Ishikawa (cell line): ENCODE measurements around the gene PIH1D2.

ENCODE experiments used
- CEBPB ChIP-seq: IDR thresholded peaks from 2 replicates; pipeline ENCODE4 v1.6.1; 2012
- CREB1 ChIP-seq: IDR thresholded peaks from 2 replicates; pipeline ENCODE4 v1.6.1; 2012; ENCODE audit warnings: low read depth
- EGR1 ChIP-seq: IDR thresholded peaks from 2 replicates; pipeline ENCODE4 v1.6.1; 2012
- EP300 ChIP-seq: IDR thresholded peaks from 2 replicates; pipeline ENCODE4 v1.6.1; 2012; ENCODE audit warnings: borderline replicate concordance
- FOXM1 ChIP-seq: IDR thresholded peaks from 2 replicates; pipeline ENCODE4 v1.6.1; 2012; ENCODE audit warnings: low read depth, borderline replicate concordance
- NFIC ChIP-seq: IDR thresholded peaks from 2 replicates; pipeline ENCODE4 v1.6.1; 2012
- RAD21 ChIP-seq: IDR thresholded peaks from 2 replicates; pipeline ENCODE4 v1.6.1; 2012; ENCODE audit warnings: low read depth
- TAF1 ChIP-seq: IDR thresholded peaks from 2 replicates; pipeline ENCODE4 v1.6.1; 2012; ENCODE audit warnings: low read depth, mild to moderate bottlenecking
- TCF12 ChIP-seq: IDR thresholded peaks from 2 replicates; pipeline ENCODE4 v1.6.1; 2012; ENCODE audit warnings: low read depth
- TEAD4 ChIP-seq: IDR thresholded peaks from 2 replicates; pipeline ENCODE4 v1.6.1; 2012
- YY1 ChIP-seq: IDR thresholded peaks from 2 replicates; pipeline ENCODE4 v1.6.1; 2012; ENCODE audit warnings: low read depth
- ZBTB7A ChIP-seq: IDR thresholded peaks from 2 replicates; pipeline ENCODE4 v1.6.1; 2012; ENCODE audit warnings: low read depth
- TF ChIP-seq, protein P1 (sequence below): IDR thresholded peaks from 2 replicates; pipeline ENCODE4 v1.6.1; 2012
- TF ChIP-seq, protein P2 (sequence below): IDR thresholded peaks from 2 replicates; pipeline ENCODE4 v1.6.1; 2012
- TF ChIP-seq, protein P3 (sequence below): IDR thresholded peaks from 2 replicates; pipeline ENCODE4 v1.6.1; 2012; ENCODE audit warnings: low read depth, mild to moderate bottlenecking

Gene PIH1D2

DNA sequence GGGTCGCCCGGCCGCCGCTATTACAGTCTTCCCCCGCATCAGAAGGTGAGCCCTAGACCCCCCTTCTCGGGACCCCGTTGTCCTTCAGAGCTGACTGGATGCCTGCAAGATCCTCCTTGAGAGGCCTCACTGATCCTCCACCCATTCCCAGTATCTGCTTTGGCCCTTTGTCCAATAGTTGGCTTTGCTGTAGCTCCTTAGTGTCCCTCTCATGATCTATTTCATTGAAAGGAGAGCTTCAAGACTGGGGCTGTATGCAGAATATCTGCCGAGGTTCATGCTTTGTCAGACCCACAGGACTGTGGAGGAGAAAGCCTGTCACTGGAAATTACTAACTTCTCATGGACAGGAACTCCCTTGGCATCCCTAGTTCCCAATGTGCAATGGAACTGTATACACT is 48.1 kb downstream of the PIH1D2 start:
- TF ChIP-seq EP300 (no peak), ZBTB7A (no peak), YY1 (no peak), RAD21 (no peak), CREB1 (no peak), TEAD4 (no peak), CEBPB (no peak)
- TF ChIP-seq, protein P1, sequence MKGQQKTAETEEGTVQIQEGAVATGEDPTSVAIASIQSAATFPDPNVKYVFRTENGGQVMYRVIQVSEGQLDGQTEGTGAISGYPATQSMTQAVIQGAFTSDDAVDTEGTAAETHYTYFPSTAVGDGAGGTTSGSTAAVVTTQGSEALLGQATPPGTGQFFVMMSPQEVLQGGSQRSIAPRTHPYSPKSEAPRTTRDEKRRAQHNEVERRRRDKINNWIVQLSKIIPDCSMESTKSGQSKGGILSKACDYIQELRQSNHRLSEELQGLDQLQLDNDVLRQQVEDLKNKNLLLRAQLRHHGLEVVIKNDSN: no peak
- TF ChIP-seq, protein P2, sequence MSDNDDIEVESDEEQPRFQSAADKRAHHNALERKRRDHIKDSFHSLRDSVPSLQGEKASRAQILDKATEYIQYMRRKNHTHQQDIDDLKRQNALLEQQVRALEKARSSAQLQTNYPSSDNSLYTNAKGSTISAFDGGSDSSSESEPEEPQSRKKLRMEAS: no peak
- TF ChIP-seq, protein P3, sequence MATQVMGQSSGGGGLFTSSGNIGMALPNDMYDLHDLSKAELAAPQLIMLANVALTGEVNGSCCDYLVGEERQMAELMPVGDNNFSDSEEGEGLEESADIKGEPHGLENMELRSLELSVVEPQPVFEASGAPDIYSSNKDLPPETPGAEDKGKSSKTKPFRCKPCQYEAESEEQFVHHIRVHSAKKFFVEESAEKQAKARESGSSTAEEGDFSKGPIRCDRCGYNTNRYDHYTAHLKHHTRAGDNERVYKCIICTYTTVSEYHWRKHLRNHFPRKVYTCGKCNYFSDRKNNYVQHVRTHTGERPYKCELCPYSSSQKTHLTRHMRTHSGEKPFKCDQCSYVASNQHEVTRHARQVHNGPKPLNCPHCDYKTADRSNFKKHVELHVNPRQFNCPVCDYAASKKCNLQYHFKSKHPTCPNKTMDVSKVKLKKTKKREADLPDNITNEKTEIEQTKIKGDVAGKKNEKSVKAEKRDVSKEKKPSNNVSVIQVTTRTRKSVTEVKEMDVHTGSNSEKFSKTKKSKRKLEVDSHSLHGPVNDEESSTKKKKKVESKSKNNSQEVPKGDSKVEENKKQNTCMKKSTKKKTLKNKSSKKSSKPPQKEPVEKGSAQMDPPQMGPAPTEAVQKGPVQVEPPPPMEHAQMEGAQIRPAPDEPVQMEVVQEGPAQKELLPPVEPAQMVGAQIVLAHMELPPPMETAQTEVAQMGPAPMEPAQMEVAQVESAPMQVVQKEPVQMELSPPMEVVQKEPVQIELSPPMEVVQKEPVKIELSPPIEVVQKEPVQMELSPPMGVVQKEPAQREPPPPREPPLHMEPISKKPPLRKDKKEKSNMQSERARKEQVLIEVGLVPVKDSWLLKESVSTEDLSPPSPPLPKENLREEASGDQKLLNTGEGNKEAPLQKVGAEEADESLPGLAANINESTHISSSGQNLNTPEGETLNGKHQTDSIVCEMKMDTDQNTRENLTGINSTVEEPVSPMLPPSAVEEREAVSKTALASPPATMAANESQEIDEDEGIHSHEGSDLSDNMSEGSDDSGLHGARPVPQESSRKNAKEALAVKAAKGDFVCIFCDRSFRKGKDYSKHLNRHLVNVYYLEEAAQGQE: no peak

DNA sequence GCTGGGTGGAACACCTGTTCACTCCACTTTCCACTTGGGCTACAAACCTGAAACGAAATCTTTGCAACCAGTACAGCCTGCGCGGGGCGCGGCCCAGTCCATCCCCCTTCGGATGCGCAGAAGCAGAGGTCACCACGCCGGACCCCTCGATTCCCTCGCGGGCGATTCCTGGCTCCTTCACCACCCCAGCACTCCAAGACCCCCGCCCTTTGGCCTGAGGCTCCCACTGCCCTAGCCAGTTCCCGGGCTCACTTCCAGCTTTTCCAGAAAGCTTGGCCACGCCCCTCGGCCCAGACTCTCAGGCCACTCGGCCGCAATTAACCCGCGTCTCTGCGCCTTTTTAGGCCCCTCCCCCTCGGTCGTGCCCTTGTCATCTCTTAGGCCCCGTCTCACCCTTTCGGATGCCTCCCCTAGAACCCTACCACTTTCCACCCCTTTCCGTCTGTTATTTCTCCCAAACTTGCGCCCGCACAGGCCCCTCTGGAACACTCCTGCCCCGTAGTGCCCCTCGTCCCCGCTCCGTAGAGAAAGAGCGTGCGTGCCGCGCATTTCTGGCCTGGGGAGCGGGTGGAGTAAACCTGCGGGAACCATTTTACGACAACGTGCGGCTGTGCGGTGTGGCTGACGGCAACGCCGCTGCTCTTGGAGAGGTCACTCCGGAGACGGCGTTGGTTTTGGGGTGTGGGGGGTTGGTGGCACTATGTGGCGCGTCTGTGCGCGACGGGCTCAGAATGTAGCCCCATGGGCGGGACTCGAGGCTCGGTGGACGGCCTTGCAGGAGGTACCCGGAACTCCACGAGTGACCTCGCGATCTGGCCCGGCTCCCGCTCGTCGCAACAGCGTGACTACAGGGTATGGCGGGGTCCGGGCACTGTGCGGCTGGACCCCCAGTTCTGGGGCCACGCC is 48.8 kb downstream of the PIH1D2 start, which contains the start of gene DLAT:
Gene DLAT, plus strand, starts transcription at position 636 of the 906 bp plus-strand sequence. Its CDS starts 65 bp downstream, at position 701.
- TF ChIP-seq RAD21: no peak
- TF ChIP-seq EGR1: no peak
- TF ChIP-seq EP300: no peak
- TF ChIP-seq, protein P3: no peak
- TF ChIP-seq TAF1: peak; percentile 93; the same call in 1 of the 2 replicates
- TF ChIP-seq FOXM1: no peak
- TF ChIP-seq, protein P1: peak; percentile 6; the same call in 1 of the 2 replicates
- TF ChIP-seq TEAD4: peak; percentile 45
- TF ChIP-seq ZBTB7A: peak; percentile 90
- no peak for TF ChIP-seq CREB1
- TF ChIP-seq CEBPB: no peak
- TF ChIP-seq NFIC: no peak; the same call in 1 of the 2 replicates
- TF ChIP-seq, protein P2: peak; percentile 87
- peak; percentile 33; the same call in 1 of the 2 replicates for TF ChIP-seq TCF12
- peak; percentile 58; the same call in 1 of the 2 replicates for TF ChIP-seq YY1

DNA sequence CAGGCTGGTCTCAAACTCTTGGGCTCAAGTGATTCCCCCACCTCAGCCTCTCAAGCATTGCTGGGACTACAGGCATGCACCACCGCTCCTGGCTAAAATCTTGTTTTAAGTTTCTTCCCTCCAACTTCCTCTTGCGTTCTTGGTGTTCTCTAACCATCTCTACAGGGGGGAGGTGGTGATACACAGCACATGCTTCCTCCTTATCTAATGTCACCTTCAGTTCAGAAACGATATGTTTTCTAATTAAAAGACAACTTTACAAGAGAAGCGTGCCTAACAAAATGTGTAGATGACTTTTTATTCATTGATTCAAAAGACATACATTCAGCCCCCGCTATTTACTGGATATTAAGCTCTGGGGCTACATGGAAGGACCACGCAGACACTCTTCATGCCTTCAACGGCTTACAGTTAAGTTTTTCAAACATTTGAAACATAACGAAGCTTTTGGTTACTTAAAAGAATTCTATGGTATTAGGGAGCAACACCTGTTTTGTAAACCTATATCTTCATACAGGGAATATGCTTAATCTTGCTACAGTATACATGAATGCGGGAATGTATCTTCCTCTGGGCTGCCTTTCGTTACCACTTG is 49.5 kb downstream of the PIH1D2 start:
- TF ChIP-seq TAF1: no peak
- TF ChIP-seq TEAD4: no peak
- TF ChIP-seq EP300: no peak
- no peak for TF ChIP-seq CREB1
- TF ChIP-seq, protein P1: no peak
- no peak for TF ChIP-seq EGR1
- TF ChIP-seq TCF12: no peak
- no peak for TF ChIP-seq NFIC

DNA sequence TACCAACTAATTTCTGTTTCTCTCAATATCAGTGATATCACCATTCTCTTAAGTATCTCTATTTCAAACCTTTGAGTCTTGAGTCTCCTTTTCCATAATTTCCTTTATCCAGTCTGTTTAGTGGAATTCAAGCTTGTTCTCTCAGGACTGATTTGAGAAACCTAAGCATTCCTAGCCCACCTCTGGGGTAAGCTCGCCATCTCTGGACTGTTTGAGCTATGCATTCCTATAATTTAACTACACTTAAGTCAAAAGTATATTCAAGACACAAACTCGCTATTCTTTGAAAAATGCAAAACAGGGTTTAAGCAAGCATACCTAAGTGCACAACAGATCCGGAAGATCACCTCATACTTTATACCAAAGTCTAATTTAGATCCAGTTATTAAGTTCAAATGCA is 50.7 kb downstream of the PIH1D2 start:
- TF ChIP-seq, protein P1: no peak
- TF ChIP-seq YY1: no peak
- TF ChIP-seq RAD21: no peak
- no peak for TF ChIP-seq EP300

DNA sequence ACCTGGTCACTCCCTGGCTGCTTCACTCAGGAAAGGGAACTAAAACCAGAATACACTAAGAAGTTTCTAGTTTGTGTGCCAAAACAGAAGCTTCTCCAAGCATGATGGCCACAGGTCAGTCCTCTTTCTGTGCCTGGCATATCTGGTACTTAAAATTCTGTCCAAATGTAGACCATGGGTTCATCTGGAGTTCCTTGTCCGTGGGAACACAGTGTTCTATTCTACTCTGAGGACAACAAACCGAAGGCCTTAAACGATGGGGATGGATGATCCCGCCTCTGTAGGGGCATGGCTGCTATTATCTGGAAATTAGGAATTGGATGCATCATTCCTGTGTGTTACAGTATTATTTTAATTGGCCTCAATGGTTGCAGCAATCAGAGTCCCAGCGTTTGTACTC is 54.8 kb downstream of the PIH1D2 start:
- no peak for TF ChIP-seq TAF1
- no peak for TF ChIP-seq FOXM1
- TF ChIP-seq EGR1: no peak
- TF ChIP-seq EP300: no peak
- TF ChIP-seq RAD21: no peak
- no peak for TF ChIP-seq ZBTB7A
- TF ChIP-seq TCF12: no peak
